Brain pericyte (primary cell): ENCODE data around the gene EEF2.
"Not testable (repeated sequence)": the region's sequence is repeated elsewhere in the genome, so short reads cannot be mapped to it uniquely, and the experiment has no call there.

Experiments used
- DNase-seq: peaks from one replicate; pipeline ENCODE4 v3.0.0-alpha.2; 2012; ENCODE audit warnings: low read depth, low spot score

The EEF2 gene

DNA sequence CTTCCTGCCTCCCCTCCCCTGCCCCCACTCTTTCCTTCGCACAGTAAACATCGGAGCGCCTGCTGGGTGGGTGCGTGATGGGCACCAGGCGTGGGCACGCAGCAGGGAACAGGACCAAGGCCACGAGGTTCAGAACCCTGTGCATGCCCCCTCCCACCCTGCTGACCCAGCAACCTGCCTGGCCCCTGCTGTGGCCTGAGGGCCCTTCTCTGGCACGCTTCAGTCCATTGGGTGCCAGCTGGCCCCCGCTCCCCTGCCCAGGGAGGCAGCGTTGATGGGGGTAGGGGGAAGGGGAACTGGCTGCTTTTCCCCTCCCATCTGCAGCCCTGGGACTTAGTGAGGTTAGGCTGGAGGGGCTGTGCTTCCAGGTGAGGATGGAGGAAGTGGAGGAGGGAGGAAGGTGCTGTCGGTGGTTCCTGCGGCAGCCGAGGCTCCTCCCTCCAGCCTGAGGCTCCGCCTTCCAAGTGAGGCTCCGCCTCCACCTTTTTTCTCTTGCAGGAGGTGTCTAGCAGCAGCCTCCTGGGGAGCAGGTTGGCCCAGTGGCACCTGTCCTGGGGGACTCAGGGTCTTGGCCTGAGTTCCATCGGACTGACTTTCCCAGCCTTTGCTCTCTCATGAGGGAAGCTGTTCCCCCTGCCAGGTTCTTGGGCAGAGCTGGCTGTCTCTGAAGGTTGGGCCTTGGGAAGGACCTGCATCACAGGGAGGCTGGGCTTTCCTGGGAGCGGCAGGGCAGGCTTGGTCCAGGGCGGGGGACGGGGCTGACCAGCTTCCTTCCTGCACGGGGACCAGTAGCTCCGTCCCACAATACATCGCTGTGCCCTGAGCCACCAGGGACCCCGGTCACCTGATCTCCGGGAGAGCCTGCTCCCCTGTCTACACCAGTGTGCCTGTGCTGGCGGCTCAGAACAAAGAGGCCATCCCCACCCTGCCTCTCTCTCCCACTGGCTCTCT lies 29.6 kb upstream of the EEF2 start:
- DNase-seq: no peak

DNA sequence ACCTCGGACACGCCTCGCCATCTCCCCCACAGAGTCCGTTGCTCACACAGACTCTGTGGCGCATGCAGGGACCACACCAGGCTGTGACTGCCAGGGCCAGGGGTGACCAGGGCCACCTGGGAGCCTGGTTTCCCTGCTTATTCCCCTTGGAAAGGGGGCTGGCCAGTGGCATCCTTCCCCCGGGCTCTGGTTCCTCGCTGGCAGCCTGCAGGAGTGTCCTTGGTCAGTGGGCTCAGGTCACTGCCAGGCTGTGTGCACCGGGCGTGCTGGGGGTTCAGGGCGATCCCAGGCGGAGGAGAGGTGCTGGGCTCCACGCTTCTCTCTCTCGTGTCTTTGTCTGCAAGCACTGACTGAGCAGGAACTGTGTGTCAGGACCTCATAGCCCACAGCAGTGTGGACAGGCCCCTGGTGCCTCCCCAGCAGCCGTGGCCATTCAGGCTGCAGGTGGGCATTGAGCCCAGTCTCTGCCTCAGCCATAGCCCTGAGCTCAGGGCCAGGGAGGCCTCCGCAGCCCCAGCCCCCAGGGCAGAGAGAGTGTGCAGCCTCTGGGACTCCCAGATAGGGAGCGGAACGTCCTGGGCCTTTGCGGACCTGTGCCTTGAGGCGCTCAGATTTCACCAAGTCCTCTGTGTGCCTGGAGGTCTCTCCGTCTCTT lies 28.8 kb upstream of the EEF2 start:
- no peak for DNase-seq

DNA sequence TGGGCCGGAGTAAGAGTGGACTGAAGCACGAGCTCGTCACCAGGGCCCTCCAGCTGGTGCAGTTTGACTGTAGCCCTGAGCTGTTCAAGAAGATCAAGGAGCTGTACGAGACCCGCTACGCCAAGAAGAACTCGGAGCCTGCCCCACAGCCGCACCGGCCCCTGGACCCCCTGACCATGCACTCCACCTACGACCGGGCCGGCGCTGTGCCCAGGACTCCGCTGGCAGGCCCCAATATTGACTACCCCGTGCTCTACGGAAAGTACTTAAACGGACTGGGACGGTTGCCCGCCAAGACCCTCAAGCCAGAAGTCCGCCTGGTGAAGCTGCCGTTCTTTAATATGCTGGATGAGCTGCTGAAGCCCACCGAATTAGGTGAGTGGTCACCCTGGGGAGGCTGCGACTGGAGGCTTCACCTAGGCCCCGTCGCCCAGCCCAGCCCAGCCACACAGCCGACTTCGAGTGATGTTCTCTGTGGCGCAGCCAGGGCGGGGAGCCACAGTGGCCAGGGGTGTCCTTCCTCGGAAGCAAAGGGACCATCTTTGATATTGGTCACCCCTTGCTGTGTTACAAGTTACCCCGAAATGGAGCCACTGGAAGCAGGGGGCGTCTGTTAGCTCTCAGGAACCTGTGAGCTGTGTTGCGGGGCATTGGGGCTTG lies 27.8 kb upstream of the EEF2 start:
- DNase-seq: no peak

DNA sequence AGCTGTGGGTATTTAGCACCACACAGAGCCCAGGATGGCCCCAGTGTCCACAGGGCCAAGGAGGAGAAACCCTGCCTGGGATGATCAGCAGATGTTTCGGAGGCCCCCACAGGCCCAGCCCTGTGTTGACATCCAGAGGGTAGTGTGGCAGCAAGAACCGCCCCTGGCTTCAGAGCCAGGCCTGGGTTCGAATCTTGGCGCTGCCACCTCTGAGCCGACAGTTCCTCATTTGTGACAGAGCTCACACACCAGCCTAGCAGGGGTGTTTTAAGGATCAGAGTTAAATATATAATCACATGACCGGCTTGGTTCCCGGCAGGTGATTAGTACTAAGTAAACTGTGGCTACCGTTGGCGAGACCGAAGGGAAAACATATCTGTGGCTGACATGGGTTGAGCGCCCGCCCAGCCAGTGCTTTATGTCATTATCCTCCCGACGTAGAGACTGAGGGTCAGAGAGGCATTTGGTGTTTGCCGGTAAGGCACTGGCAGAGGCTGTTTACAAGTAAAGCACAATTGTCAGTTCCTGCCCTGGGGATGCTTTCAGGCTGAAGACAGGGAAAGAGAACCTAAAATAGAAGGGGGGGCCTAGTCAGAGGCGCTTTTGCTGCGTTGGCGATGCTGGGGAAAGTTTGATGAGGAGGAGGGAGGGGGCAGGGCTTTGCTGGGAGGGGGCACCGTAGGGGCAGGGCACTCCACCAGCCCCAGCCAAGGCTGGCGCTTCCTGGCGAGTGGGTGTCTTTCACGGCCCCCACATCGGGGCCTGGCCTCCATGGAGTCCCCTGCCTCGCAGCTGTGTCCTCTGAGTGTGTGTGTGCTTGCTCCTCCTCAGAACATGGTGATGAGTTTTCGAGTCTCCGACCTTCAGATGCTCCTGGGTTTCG lies 27.1 kb upstream of the EEF2 start:
- no peak for DNase-seq

DNA sequence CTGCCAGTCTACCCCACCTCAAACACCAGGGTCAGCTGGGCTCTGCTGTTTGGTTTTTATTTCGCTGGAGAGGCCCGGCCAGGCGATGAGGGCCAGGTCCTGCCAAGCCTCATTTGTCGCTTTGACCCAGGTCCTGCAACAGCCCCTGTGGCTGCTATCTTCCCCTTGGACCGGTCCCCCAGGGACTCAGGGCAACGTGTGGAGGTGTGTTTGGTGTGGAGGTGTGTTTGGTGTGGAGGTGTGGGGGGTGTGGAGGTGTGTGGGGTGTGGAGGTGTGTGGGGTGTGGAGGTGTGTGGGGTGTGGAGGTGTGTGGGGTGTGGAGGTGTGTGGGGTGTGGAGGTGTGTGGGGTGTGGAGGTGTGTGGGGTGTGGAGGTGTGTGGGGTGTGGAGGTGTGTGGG lies 26.2 kb upstream of the EEF2 start:
- not testable (repeated sequence) for DNase-seq

DNA sequence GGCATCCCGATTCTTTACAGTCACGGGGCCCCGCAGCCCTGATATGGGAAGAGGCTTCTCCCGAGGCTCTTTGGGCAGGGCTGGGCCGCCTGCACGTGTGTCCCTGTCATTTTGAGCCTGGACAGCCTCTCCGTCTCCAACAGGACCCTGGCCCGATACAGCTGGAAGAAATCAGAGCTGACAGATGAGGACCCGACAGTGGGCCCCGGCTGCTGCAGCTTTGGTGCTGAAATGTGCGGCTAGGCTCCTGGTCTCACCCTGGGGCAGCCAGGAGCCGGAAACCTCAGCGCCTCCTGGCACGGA lies 25.5 kb upstream of the EEF2 start:
- no peak for DNase-seq

DNA sequence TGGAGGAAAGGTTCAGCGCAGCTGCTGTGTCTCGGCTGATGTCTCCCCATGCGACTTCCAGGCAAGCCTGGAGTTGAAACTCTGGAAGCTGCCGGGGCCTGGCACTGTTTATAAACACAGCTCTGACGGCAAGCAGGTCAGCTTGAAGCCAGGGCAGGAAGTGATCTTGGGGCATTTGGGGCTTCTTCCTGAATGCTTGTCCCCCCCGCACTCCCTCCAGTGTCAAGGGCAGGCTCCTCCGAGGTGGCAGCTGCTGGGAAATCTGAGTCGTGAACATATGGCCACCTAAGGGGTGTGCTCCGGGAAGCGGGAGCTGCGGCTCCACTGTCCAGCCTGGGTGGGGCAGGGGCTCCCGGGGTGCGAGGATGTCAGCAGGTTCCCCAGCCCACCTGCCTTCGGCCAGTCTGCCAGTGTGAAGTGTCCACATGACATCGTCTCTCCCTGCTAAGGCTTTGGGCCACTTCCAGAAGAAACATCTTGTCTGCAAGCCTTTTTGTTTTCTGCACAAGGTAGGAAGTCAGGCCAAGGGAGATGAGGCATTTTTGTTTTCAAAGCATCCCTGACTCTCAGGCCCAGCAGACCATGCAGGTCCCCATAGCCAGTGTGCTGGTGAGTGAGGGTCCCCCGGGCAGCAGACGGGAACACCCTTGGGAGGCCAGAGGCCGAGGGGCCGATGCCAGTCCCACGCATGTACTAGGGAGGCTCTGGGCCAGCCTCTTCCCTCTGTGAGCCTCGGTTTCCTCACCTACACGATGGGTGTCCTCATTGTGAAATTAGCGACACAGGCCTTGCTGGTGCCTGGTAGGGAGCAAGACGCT lies 24.9 kb upstream of the EEF2 start:
- no peak for DNase-seq

DNA sequence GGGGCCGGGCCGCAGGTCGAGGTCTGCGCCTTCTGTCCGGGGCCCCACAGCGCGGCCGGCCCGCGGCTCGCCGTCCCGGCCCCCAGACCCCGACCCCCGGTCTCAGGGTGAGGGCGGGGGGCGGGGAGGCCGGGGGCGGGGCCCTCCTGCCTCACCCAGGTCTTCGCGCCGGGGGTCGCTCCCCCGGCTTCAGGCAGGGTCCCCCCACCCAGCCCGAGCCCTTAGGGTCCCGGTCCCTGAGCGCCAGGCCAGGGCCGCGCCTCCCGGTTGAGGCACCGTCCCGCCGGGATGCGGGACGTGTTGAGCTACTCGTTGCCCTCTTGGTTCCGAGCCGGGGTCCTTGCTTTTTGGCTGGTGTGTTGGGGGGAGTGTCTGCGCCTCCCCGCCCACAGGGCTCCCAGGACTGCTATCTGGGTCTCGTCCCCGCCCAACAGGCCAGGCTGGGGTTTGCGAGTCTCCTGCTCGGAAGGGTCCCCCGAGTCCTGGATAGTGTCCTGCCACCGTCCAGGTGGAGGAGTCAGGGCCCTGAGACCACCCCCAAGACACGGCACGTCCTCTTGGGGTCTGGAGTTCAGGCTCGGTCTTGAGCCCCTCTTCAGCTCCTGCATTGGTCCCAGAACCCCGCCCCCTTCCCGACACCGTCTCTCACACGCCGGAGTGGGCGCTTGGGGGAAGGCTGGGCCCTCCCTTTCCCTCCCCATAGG lies 22.7 kb upstream of the EEF2 start:
- DNase-seq: no peak

DNA sequence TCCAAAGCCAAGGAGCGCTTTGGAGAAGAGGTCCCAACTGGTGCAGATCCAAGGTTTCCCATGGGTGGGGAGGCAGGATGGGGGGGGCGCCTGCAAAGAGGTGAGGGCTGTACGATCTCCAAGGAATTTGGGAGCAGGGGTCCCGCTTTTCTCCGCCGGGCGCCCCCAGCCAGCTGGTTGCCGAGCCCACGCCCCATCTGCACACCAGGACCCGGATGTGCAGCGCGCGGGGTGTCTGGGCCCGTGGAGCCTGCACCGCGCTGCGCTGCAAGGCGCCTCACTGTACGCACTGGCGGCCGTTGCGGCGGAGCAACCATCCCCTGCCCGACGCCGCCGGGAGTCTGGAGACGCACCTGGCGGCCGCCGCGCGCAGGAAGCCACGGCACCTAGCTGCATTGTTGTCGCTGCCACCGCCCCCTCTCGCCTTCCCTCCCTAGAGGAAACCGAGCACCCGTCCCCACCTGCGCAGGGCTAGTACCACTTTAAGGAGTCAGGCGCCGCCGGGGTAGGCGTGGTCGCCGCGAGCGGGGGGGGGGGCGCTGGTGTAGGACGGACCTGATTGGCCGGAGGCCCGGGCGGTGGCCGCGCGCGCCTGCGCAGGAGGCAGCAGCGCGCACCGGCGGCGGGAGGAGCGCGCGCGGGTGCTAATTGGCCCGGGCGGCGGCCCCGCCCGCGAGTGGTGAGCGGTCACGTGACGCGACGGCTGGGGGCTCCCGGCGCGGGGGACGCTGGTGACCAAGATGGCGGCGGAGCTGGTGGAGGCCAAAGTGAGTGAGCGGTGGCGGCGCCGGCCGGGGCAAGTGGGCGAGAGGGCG lies 22.0 kb upstream of the EEF2 start, which contains the start of gene PIAS4:
Gene PIAS4 (plus strand): TSS at position 716 of the 815 bp plus-strand sequence. CDS start 25 bp downstream, at position 741.
- DNase-seq: peak; percentile 43

DNA sequence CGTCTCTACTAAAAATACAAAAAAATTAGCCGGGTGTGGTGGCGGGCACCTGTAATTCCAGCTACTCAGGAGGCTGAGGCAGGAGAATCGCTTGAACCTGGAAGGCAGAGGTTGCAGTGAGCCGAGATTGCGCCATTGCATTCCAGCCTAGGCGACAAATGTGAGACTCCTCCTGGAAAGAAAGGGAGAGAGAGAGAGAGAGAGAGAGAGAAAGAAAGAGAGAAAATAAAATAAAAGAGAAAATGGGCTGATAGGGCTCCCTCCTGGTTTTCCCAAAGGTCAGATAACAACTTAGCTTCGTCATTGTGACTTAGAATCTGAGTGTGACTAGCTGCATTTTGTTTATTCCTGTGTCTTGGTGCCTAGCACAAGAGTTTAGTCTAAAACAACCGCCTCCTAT lies 20.2 kb upstream of the EEF2 start:
- DNase-seq: not testable (repeated sequence)

DNA sequence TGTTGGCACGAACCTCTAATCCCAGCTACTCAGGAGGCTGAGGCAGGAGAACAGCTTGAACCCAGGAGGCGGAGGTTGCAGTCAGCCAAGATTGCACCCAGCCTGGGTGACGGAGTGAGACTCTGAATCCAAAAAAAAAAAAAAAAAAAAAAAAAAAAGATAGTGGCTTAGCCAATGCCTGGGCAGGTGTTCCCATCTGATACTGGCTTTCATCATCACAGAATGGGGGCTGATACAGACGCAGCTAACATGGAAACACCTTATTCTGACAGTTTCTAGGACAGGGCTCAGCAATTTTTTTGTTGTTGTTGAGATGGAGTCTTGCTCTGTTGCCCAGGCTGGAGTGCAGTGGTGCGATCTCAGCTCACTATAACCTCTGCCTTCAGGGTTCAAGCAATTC lies 15.5 kb upstream of the EEF2 start:
- not testable (repeated sequence) for DNase-seq

DNA sequence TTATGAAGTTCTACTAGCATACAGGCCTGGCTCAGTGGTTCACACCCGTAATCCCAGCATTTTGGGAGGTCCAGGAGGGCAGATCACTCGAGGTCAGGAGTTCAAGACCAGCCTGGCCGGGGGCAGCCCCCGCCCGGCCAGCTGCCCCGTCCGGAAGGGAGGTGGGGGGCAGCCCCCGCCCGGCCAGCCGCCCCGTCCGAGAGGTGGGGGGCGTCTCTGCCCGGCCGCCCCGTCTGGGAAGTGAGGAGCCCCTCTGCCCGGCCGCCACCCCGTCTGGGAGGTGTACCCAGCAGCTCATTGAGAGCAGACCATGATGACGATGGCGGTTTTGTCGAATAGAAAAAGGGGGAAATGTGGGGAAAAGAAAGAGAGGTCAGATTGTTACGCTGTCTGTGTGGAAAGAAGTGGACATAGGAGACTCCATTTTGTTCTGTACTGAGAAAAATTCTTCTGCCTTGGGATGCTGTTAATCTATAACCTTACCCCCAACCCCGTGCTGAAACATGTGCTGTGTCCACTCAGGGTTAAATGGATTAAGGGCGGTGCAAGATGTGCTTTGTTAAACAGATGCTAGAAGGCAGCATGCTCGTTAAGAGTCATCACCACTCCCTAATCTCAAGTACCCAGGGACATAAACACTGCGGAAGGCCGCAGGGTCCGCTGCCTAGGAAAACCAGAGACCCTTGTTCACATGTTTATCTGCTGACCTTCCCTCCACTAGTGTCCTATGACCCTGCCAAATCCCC lies 13.6 kb upstream of the EEF2 start:
- DNase-seq: not testable (repeated sequence)

DNA sequence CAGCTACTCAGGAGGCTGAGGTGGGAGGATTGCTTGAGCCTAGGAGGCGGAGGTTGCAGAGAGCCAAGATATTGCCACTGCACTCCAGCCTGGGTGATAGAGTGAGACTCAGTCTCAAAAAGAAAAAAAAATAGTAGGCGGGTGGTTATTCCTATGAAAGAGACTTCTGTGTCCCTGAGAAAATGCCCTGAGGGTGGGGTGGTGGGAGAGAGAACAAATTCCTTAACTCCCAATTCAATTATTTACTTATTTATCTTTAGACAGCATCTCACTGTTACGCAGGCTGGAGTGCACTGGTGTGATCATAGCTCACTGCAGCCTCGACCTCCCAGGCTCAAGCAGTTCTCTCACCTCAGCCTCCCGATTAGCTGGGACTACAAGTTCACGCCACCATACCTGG lies 10.3 kb upstream of the EEF2 start:
- DNase-seq: no peak

DNA sequence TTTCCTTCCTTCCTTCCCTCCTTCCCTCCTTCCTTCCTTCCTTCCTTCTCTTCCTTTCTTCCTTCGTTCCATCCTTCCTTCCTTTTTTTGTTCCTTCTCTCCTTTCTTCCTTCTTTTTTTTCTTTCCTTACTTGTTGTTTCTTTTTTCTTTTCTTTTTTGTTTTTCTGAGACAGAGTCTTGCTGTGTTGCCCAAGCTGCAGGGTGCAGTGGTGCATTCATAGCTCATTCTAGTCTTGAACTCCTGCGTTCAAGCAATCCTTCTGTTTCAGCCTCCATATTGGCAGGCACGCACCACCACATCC lies 5.5 kb upstream of the EEF2 start:
- DNase-seq: no peak

DNA sequence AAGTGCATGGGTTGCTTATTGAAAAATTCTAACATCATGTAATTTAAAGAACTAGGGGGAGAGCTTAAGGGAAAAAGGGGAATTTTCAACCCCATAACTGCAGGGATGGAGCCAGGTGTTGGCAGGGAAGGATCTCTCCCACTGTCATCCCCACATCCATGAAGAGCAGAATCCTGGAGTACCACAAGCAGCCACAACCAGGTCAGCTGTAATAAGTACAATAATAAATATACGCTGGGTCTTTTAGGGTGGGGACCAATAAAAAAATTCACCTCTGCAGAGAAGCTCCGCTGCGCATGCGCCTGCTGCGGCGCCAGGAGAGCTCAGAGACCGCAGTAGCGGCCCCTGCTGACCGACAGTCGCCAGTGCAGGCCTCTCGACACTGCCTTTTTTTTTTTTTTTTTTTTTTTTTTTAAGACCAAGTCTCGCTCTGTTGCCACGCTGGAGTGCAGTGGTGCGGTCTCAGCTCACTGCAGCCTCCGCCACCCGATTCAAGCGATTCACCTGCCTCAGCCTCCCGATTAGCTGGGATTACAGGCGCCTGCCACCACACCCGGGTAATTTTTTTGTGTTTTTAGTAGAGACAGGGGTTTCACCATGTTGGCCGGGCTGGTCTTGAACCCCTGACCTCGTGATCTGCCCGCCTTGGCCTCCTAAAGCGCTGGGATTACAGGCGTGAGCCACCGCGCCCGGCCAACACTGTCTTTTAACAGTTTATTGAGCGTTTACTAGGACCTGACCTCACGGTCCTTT lies 2.5 kb upstream of the EEF2 start:
- no peak for DNase-seq

DNA sequence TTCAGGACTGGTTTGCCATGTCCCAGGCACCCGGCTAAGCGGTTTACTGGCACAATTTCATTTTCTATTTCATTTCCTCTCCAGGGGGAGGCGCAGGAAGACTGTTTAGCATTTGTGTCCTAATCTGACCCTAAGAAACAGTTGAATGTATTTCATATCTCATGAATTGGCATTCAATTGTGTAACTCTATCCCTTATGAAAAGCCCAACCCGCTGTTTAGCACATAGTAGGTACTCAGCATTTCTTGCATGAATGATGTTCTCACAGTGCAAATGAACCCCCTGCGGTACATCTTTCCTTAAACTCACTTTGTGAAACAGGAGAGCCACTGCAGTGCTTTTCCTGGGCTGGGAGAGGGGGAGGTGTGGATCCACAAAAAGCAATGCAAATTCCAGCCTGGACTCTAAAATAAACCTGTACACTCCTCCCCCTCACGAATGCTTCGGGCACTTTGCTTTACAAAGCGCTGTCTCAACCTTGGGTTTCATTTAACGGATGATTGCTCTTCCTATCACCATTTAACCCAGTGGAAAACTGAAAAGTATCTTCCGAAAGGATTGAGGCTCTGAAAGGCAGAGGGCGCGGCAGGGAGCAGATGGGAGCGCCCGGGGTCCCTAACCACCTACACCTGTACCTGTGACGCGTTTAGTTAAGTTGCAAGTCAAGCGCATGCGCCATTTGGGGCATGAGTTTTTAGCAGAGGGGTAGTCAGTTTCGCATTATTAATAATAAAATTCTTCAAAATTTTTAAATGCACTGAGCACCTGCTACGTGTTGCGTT lies 1.2 kb upstream of the EEF2 start:
- DNase-seq: no peak

DNA sequence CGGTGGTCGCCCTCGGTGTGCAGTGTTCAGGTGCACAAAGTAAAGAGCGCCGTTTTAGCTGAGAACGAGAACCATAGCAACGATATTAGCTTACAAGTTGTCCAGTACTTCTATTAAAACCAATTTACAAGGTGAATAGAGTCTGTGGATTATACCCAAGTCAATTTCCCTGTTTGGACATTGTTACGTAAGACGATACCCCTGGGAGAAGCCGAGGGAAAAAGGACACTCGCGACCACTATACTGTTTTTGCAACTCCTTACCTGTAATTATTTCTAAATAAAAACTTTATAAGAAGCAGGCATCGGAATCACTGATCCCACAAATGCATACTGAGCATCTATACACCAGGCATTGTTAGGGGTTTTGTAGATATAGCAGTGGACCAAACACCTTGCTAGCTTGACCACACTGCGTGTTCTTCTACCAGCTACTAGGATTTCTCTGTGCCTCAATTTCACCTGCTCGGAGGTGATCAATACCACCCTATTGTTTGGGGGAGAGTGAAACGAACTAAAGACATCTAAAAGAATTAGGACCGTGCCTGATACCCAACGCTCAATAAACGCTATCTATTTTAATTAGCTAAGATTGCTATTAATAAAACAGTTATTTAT lies 488 bp upstream of the EEF2 start:
- DNase-seq: no peak
